ENCODE results near the gene SMTNL2. TPM values are rescaled to one million over a fixed set of nuclear protein-coding genes. Genes with fewer than 3 reads are reported as not detected.

Gene SMTNL2
- total and polyA plus RNA-seq, 2 of the 4 experiments (the other 2 are of a cell fraction), result not detected

GRCh38 chr17:4609761-4610160, 25.4 kb downstream of the SMTNL2 start:
- BruUV-seq (replicated peaks), result no TSS peak

More at GRCh38 chr17:4609761-4610160, 25.4 kb downstream of the SMTNL2 start:
- Histone ChIP-seq H3K23ac (ENCODE audit: low read depth, low read length) (no peak overlapping the region), H3K27me3 (ENCODE audit: control insufficient read depth, insufficient read depth, low read length) (peaks cover 38% of the 10 kb centered on the region), H3K14ac (replicated peaks; ENCODE audit: low read depth, low read length) (no peak overlapping the region), H3K27ac (ENCODE audit: insufficient read depth, low read length) (no peak overlapping the region), H4K91ac (ENCODE audit: insufficient read depth, low read depth, low read length) (no peak overlapping the region), H2AFZ (replicated peaks; ENCODE audit: low read length, poor library complexity) (no peak overlapping the region), H4K8ac (ENCODE audit: low read depth in 2 of 2, low read length in 2 of 2) (no peak overlapping the region), H2AK9ac (replicated peaks; ENCODE audit: low read depth, low read length, poor library complexity) (no peak overlapping the region), H3K18ac (ENCODE audit: low read depth, low read length) (no peak overlapping the region), H3K9ac (ENCODE audit: low read depth, low read length) (no peak overlapping the region), H4K20me1 (ENCODE audit: insufficient read depth, low read length) (no peaks in the 10 kb centered on the region), H3K36me3 (ENCODE audit: control insufficient read depth, insufficient read depth, low read length) (no peaks in the 10 kb centered on the region), H2BK20ac (ENCODE audit: low read depth, low read length) (no peak overlapping the region), H3K4me3 (ENCODE audit: insufficient read depth, low read depth, low read length) (no peak overlapping the region), H2BK5ac (ENCODE audit: low read depth, low read length, poor library complexity, severe bottlenecking) (no peak overlapping the region), H2BK120ac (ENCODE audit: low read depth, low read length) (no peak overlapping the region), H2BK15ac (ENCODE audit: low read depth, low read length) (no peak overlapping the region), H3K4ac (ENCODE audit: low read depth, low read length) (no peak overlapping the region), H3K56ac (ENCODE audit: extremely low read depth, insufficient read depth, low read length) (no peak overlapping the region), H3K9me3 (ENCODE audit: control insufficient read depth, insufficient read depth, low read length) (no peaks in the 10 kb centered on the region), H3K9me1 (ENCODE audit: insufficient read depth, low read length) (no peaks in the 10 kb centered on the region), H3K4me2 (ENCODE audit: low read depth, low read length) (no peak overlapping the region), H2AK5ac (ENCODE audit: low read depth, low read length) (no peak overlapping the region), H3K4me1 (ENCODE audit: control insufficient read depth, insufficient read depth, low read length) (peaks cover 7% of the 10 kb centered on the region; the same call in 1 of the 2 replicates), H4K5ac (ENCODE audit: low read depth, low read length) (no peak overlapping the region), H3K79me1 (ENCODE audit: low read depth in 1 of 2, low read length in 2 of 2) (no peaks in the 10 kb centered on the region)
- ATAC-seq (ENCODE audit: low read depth) (no peak), DNase-seq (no peak)
- in situ Hi-C loops (cut with MboI; ENCODE audit: low sequenced_read_pairs) (no loop called here), dilution Hi-C loops (cut with HindIII; ENCODE audit: low sequenced_read_pairs, unreplicated experiment) (no loop called here), intact Hi-C loops (cut with micrococcal nuclease) (no loop called here)
- CTCF ChIA-PET, result no interaction called here
- POLR2A ChIA-PET (ENCODE audit: unreplicated experiment), result no interaction called here
- WGBS, 2 experiments (ENCODE audit: extremely low coverage in 2 of 2, insufficient read length in 1 of 2), result 90% methylated on average over 3 of the region's 7 CpGs; no CpG with 5 or more reads in 1 of the 2 experiments
- TF ChIP-seq RCOR1 (IDR thresholded peaks at IDR 0.05; ENCODE audit: insufficient replicate concordance, low read length), result no peak
- TF ChIP-seq SMC3 (IDR thresholded peaks at IDR 0.05; ENCODE audit: low read depth, low read length), result no peak
- no peak for TF ChIP-seq CEBPB (IDR thresholded peaks at IDR 0.05; ENCODE audit: low read depth, low read length)
- no peak for TF ChIP-seq RFX5 (IDR thresholded peaks at IDR 0.05; ENCODE audit: low read depth, low read length)
- no peak for TF ChIP-seq MXI1 (IDR thresholded peaks at IDR 0.05; ENCODE audit: borderline replicate concordance, low read depth, low read length)
- TF ChIP-seq BHLHE40 (IDR thresholded peaks at IDR 0.05; ENCODE audit: low read depth, low read length), result no peak
- no peak for TF ChIP-seq CTCF (conservative IDR thresholded peaks at IDR 0.05; ENCODE audit: low read depth, low read length)
- TF ChIP-seq USF2 (IDR thresholded peaks at IDR 0.05; ENCODE audit: low read depth, low read length), result no peak
- no peak for TF ChIP-seq NFE2L2 (IDR thresholded peaks at IDR 0.05; ENCODE audit: low read depth, low read length)
- TF ChIP-seq, protein P1, sequence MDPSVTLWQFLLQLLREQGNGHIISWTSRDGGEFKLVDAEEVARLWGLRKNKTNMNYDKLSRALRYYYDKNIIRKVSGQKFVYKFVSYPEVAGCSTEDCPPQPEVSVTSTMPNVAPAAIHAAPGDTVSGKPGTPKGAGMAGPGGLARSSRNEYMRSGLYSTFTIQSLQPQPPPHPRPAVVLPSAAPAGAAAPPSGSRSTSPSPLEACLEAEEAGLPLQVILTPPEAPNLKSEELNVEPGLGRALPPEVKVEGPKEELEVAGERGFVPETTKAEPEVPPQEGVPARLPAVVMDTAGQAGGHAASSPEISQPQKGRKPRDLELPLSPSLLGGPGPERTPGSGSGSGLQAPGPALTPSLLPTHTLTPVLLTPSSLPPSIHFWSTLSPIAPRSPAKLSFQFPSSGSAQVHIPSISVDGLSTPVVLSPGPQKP (IDR thresholded peaks at IDR 0.05; ENCODE audit: borderline replicate concordance, low read depth, low read length), result no peak
- no peak for TF ChIP-seq MAFK (IDR thresholded peaks at IDR 0.05; ENCODE audit: low read depth, low read length)
- TF ChIP-seq RAD21 (IDR thresholded peaks at IDR 0.05; ENCODE audit: low read length), result no peak
- no peak for TF ChIP-seq POLR2A (IDR thresholded peaks at IDR 0.05; ENCODE audit: low read depth, low read length)
- no peak for TF ChIP-seq CHD1 (IDR thresholded peaks at IDR 0.05; ENCODE audit: low read depth, low read length)
- no peak for TF ChIP-seq FOS (IDR thresholded peaks at IDR 0.05; ENCODE audit: low read depth, low read length)

Data from IMR-90 (cell line).